GM12878 (cell line): ENCODE data around the gene MAIP1. TPM values are rescaled to one million over a fixed set of nuclear protein-coding genes. Genes with fewer than 3 reads are reported as not detected.

Source experiments
- ATAC-seq: fragments of 200-7000 bp; cut with Tn5 transposase; 3 replicates; pipeline ENCODE4 v1.9.1; 2020; ENCODE audit warnings: mild to moderate bottlenecking, moderate library complexity
- BruUV-seq: library from RNA; stranded (reverse); fragments of 400-500 nt; replicated peaks from 2 replicates; lab custom pipeline; 2021; lab: Mats Ljungman, UMichigan
- CTCF ChIA-PET: fragments of 300-600 bp; sonication (Branson Sonifier 250); formaldehyde crosslinking; extraction: SDS; loops from one replicate; lab custom pipeline; 2021; ENCODE audit warnings: inconsistent platforms; lab: Yijun Ruan, JAX
- POLR2A ChIA-PET: fragments of 350-600 bp; formaldehyde crosslinking; extraction: SDS; loops from one replicate; lab custom pipeline; 2021; ENCODE audit warnings: inconsistent platforms; lab: Charles Lee
- RAD21 ChIA-PET: fragments of 300-600 bp; sonication (Branson Sonifier 250); formaldehyde crosslinking; loops from one replicate; lab custom pipeline; 2023; ENCODE audit warnings: antibody characterized with exemption; ENCODE audit not compliant: unreplicated experiment; lab: Charles Lee
- SMC1A ChIA-PET: fragments of 300-600 bp; sonication (Branson Sonifier 250); formaldehyde crosslinking; loops from one replicate; lab custom pipeline; 2023; ENCODE audit not compliant: unreplicated experiment, uncharacterized antibody; lab: Charles Lee
- DNase-seq: peaks from one replicate; pipeline ENCODE4 v3.0.0-alpha.2; 2011; ENCODE audit warnings: low read depth, low spot score
- FAIRE-seq: peaks from 3 replicates; lab custom pipeline; 2011; peaks lifted over from hg19 to GRCh38; lab: Jason Lieb, UNC
- H2AFZ ChIP-seq: 2 replicates; pipeline ENCODE4 v1.6.0; 2011; ENCODE audit warnings: low read depth, low read length, control low read depth; ENCODE audit not compliant: control insufficient read depth
- H3K27ac ChIP-seq: 2 replicates; pipeline ENCODE4 v1.5.1; 2011; ENCODE audit warnings: control low read depth; ENCODE audit not compliant: control insufficient read depth, insufficient read depth
- H3K27me3 ChIP-seq, 2 experiments: replicated peaks in 1 of 2; 2 replicates each; pipeline versions ENCODE4 v1.6.0 to v1.6.1; 2011; ENCODE audit warnings: low read length in 1 of 2; ENCODE audit not compliant: control insufficient read depth in 2 of 2, insufficient read depth in 2 of 2
- H3K36me3 ChIP-seq, 2 experiments: 2 replicates each; pipeline ENCODE4 v1.5.1; 2011; ENCODE audit warnings: low read length in 1 of 2; ENCODE audit not compliant: control insufficient read depth in 2 of 2, insufficient read depth in 2 of 2
- H3K4me1 ChIP-seq: 2 replicates; pipeline ENCODE4 v1.6.1; 2011; ENCODE audit warnings: mild to moderate bottlenecking, low read length, moderate library complexity, mixed read lengths; ENCODE audit not compliant: control insufficient read depth, insufficient read depth
- H3K4me2 ChIP-seq: 2 replicates; pipeline ENCODE4 v1.6.0; 2011; ENCODE audit warnings: control low read depth; ENCODE audit not compliant: control insufficient read depth, insufficient read depth
- H3K4me3 ChIP-seq: fragments of 200-600 bp; sonication (generic); 2 replicates; pipeline ENCODE4 v1.5.1; 2016
- H3K79me2 ChIP-seq: 2 replicates; pipeline ENCODE4 v1.6.0; 2011; ENCODE audit warnings: low read length; ENCODE audit not compliant: control insufficient read depth, insufficient read depth
- H3K9ac ChIP-seq: 2 replicates; pipeline ENCODE4 v1.8.0; 2011; ENCODE audit warnings: low read length, control low read depth, mixed read lengths; ENCODE audit not compliant: control insufficient read depth, insufficient read depth
- H3K9me3 ChIP-seq: replicated peaks from 3 replicates; pipeline ENCODE4 v1.5.1; 2011; ENCODE audit warnings: mild to moderate bottlenecking, low read length; ENCODE audit not compliant: control insufficient read depth, insufficient read depth
- H4K20me1 ChIP-seq: 2 replicates; pipeline ENCODE4 v1.6.0; 2011; ENCODE audit not compliant: control insufficient read depth, insufficient read depth
- CBX3 ChIP-seq: fragments of 200-600 bp; sonication (generic); IDR thresholded peaks from 2 replicates; pipeline ENCODE4 v1.6.1; 2016; ENCODE audit warnings: low read depth, borderline replicate concordance
- EED ChIP-seq: sonication (generic); IDR thresholded peaks from 2 replicates; pipeline ENCODE4 v1.6.1; 2016; ENCODE audit warnings: antibody characterized with exemption, low read depth
- FOXK2 ChIP-seq: fragments of 450-650 bp; IDR thresholded peaks from 2 replicates; pipeline ENCODE4 v1.6.1; 2017; ENCODE audit warnings: mild to moderate bottlenecking, moderate library complexity
- JUNB ChIP-seq: IDR thresholded peaks from 2 replicates; pipeline ENCODE4 v1.6.1; 2016; ENCODE audit warnings: antibody characterized with exemption, mild to moderate bottlenecking
- MAX ChIP-seq: IDR thresholded peaks from 2 replicates; pipeline ENCODE4 v1.6.1; 2012; ENCODE audit warnings: low read depth, low read length, improper control_type of control experiment
- NKRF ChIP-seq: fragments of 450-650 bp; conservative IDR thresholded peaks from 2 replicates; pipeline ENCODE4 v1.6.1; 2017; ENCODE audit warnings: mild to moderate bottlenecking, moderate library complexity
- NR2F1 ChIP-seq: fragments of 450-650 bp; conservative IDR thresholded peaks from 2 replicates; pipeline ENCODE4 v1.6.1; 2017; ENCODE audit warnings: mild to moderate bottlenecking
- PAX5 ChIP-seq: IDR thresholded peaks from 2 replicates; pipeline ENCODE4 v1.6.1; 2011; ENCODE audit warnings: low read depth, low read length, borderline replicate concordance
- PAX8 ChIP-seq: fragments of 450-650 bp; IDR thresholded peaks from 2 replicates; pipeline ENCODE4 v1.6.1; 2017; ENCODE audit warnings: mild to moderate bottlenecking, moderate library complexity
- RUNX3 ChIP-seq: IDR thresholded peaks from 2 replicates; pipeline ENCODE4 v1.6.1; 2012; ENCODE audit warnings: low read length, inconsistent platforms
- TCF7 ChIP-seq: IDR thresholded peaks from 2 replicates; pipeline ENCODE4 v1.6.1; 2014; ENCODE audit warnings: antibody characterized with exemption, borderline replicate concordance
- YBX1 ChIP-seq: fragments of 450-650 bp; IDR thresholded peaks from 2 replicates; pipeline ENCODE4 v1.6.1; 2016; ENCODE audit warnings: antibody characterized with exemption
- WGBS: methylation state at CpG from one replicate; pipeline ENCODE4 v1.1.6; 2016; ENCODE audit warnings: low lambda C conversion rate; ENCODE audit not compliant: insufficient replicate concordance, insufficient coverage; ENCODE audit errors: missing lambda C conversion rate; 5-methylcytosine and 5-hydroxymethylcytosine counted together
- in situ Hi-C: fragments of 300-500 bp; cut with MboI; formaldehyde crosslinking; loops from 9 replicates; pipeline ENCODE4 v1.14.3; 2018; ENCODE audit warnings: mixed read lengths
- intact Hi-C: fragments of 100-400 bp; cut with micrococcal nuclease; formaldehyde crosslinking; loops from one replicate; pipeline ENCODE4 v1.14.2; 2022; ENCODE audit not compliant: unreplicated experiment
- polyA plus RNA-seq, 11 experiments: library from polyadenylated mRNA; depleted of rRNA in 4 of 11; unstranded in 6 of 11; stranded (reverse) in 5 of 11; fragments of >200 nt; fragmentation: Nextera tagmentation in 4 of 11; fragmentation: Illumina TruSeq in 1 of 11; extraction: Ambion mirVana in 4 of 11; extraction: Trizol in 1 of 11; gene quantifications; 1 replicate in 1 of 11; 2 replicates in 10 of 11; pipeline versions ENCODE4 v1.2.1 to v1.2.3, GENCODE V29; 2011 to 2016; ENCODE audit warnings: inconsistent platforms in 2 of 11, missing spikeins in 2 of 11, low read depth in 1 of 11
- total RNA-seq, 4 experiments: library from RNA; depleted of rRNA in 3 of 4; stranded (reverse); fragments of >200 nt in 3 of 4; fragmentation: Illumina TruSeq in 1 of 4; extraction: Trizol in 1 of 4; gene quantifications; 2 replicates each; pipeline versions ENCODE4 v1.2.1 to v1.2.3, GENCODE V29; 2013 to 2021

MAIP1 gene
- total and polyA plus RNA-seq, 10 of the 15 experiments (the other 5 are each of a cell fraction or from before 2014, with no cell fraction given): 5.4 to 41.4 (median 25.4) TPM

- TF ChIP-seq TCF7 (no peak), CBX3 (no peak), EED (no peak), MAX (no peak), YBX1 (no peak), NKRF (no peak), NR2F1 (no peak)
Measured at GRCh38 chr2:199950396-199950795, 5.0 kb upstream of the MAIP1 start (continued).

GRCh38 chr2:199951023-199951422, 4.4 kb upstream of the MAIP1 start:
- ChIA-PET CTCF (interaction anchor here (0.6 kb wide), 1 partner anchor 69 kb away, joined by 3 read pairs; no protein-coding TSS in a partner anchor), POLR2A (no interaction called here), SMC1A (interaction anchor here (1.0 kb wide), 2 partner anchors 10 to 39 kb away, joined by 3 to 6 read pairs; no protein-coding TSS in a partner anchor), RAD21 (interaction anchor here (1.1 kb wide), 1 partner anchor 10 kb away, joined by 7 read pairs; no protein-coding TSS in a partner anchor)
- whole genome bisulfite sequencing: 0% methylated on average over 1 of the region's 1 CpG
- DNase-seq (no peak), FAIRE-seq (no peak), ATAC-seq (no peak)
- Histone ChIP-seq H3K9ac (no peak overlapping the region), H3K4me2 (peak overlapping the region; percentile 2; the same call in 1 of the 2 replicates), H3K9me3 (no peaks in the 10 kb centered on the region), H3K79me2 (peaks cover 50% of the 10 kb centered on the region), H2AFZ (no peak overlapping the region), H4K20me1 (no peaks in the 10 kb centered on the region), H3K4me1 (peaks cover 9% of the 10 kb centered on the region), H3K27me3 (no peaks in the 10 kb centered on the region), H3K27ac (no peak overlapping the region), H3K4me3 (no peak overlapping the region), H3K36me3 (no peaks in the 10 kb centered on the region; a peak in 2 of 4 replicates)
- BruUV-seq: no TSS peak
- no peak for TF ChIP-seq FOXK2
- peak; percentile 65 for TF ChIP-seq RUNX3
- TF ChIP-seq JUNB: peak; percentile 35; the same call in 1 of the 2 replicates
- no peak for TF ChIP-seq PAX8
- TF ChIP-seq PAX5: no peak
- in situ Hi-C loops (no loop called here), intact Hi-C loops (loop anchor here (10.0 kb wide), 2 partner anchors 864 to 1184 kb away; partner anchors contain the start of gene BZW1)
